SK-N-SH (cell line): Measurements from ENCODE around the gene PEDS1. TPM values are rescaled to one million over a fixed set of nuclear protein-coding genes. Genes with fewer than 3 reads are reported as not detected.
A peak's percentile ranks its signal among the peaks of the same experiment; 100 is the strongest.

ENCODE experiments used
- CTCF ChIA-PET: fragments of 300-600, 350-600 bp; formaldehyde crosslinking; extraction: SDS; loops from one replicate; lab custom pipeline; 2021; lab: Yijun Ruan, JAX
- POLR2A ChIA-PET: fragments of 350-600 bp; sonication (Branson Sonifier 250); formaldehyde crosslinking; extraction: SDS; loops from one replicate; lab custom pipeline; 2020; ENCODE audit warnings: antibody characterized with exemption, inconsistent platforms; lab: Yijun Ruan, JAX
- DNase-seq: peaks from one replicate; pipeline ENCODE4 v3.0.0; 2012
- H2AFZ ChIP-seq: fragments of 200-600 bp; sonication (generic); 2 replicates; pipeline ENCODE4 v1.8.1; 2016; ENCODE audit warnings: antibody characterized with exemption, mild to moderate bottlenecking, low read depth
- H3F3A ChIP-seq: fragments of 200-600 bp; sonication (generic); replicated peaks from 2 replicates; pipeline ENCODE3; 2016; ENCODE audit warnings: antibody characterized with exemption, mild to moderate bottlenecking; ENCODE audit not compliant: insufficient read depth
- H3K27ac ChIP-seq, 2 experiments: fragments of 200-500 bp in 1 of 2; fragments of 200-600 bp in 1 of 2; sonication (Bioruptor generic) in 1 of 2; sonication (generic), shearing (Covaris generic) in 1 of 2; 2 replicates each; pipeline versions ENCODE4 v1.5.1 to v1.6.1; 2014 to 2016; ENCODE audit warnings: low read depth in 2 of 2, inconsistent platforms in 1 of 2, low read length in 1 of 2, mild to moderate bottlenecking in 1 of 2, mixed read lengths in 1 of 2
- H3K27me3 ChIP-seq: fragments of 200-600 bp; sonication (generic), shearing (Covaris generic); 2 replicates; pipeline ENCODE4 v1.6.1; 2016; ENCODE audit warnings: mixed run types; ENCODE audit not compliant: insufficient read depth
- H3K36me3 ChIP-seq, 2 experiments: fragments of 200-500 bp in 1 of 2; fragments of 200-600 bp in 1 of 2; sonication (Bioruptor generic) in 1 of 2; sonication (generic) in 1 of 2; replicated peaks in 1 of 2; 2 replicates each; pipeline versions ENCODE3 to v1.5.1; 2014 to 2016; ENCODE audit warnings: low read length in 1 of 2, mild to moderate bottlenecking in 1 of 2; ENCODE audit not compliant: insufficient read depth in 2 of 2, control insufficient read depth in 1 of 2
- H3K4me1 ChIP-seq, 2 experiments: fragments of 200-500 bp in 1 of 2; fragments of 200-600 bp in 1 of 2; sonication (Bioruptor generic) in 1 of 2; sonication (generic), shearing (Covaris generic) in 1 of 2; 2 replicates each; pipeline versions ENCODE4 v1.5.1 to v1.6.1; 2014 to 2016; ENCODE audit warnings: low read depth in 1 of 2, low read length in 1 of 2, mixed run types in 1 of 2; ENCODE audit not compliant: insufficient read depth in 2 of 2, control insufficient read depth in 1 of 2
- H3K4me2 ChIP-seq: fragments of 200-600 bp; sonication (generic), shearing (Covaris generic); 2 replicates; pipeline ENCODE4 v1.6.1; 2017; ENCODE audit warnings: mixed run types
- H3K4me3 ChIP-seq, 2 experiments: fragments of 200-500 bp in 1 of 2; fragments of 200-600 bp in 1 of 2; sonication (Bioruptor generic) in 1 of 2; sonication (generic), shearing (Covaris generic) in 1 of 2; 2 replicates each; pipeline versions ENCODE4 v1.5.1 to v1.8.1; 2014 to 2016; ENCODE audit warnings: low read depth in 2 of 2, inconsistent platforms in 1 of 2, low read length in 1 of 2, mild to moderate bottlenecking in 1 of 2, mixed read lengths in 1 of 2, moderate library complexity in 1 of 2
- H3K79me2 ChIP-seq: fragments of 200-600 bp; sonication (generic); 2 replicates; pipeline ENCODE4 v1.8.1; 2017; ENCODE audit warnings: mild to moderate bottlenecking; ENCODE audit not compliant: insufficient read depth
- H3K9ac ChIP-seq: fragments of 200-600 bp; sonication (generic); 2 replicates; pipeline ENCODE4 v1.6.1; 2017; ENCODE audit warnings: mixed run types
- H3K9me2 ChIP-seq: fragments of 200-600 bp; sonication (generic); 2 replicates; pipeline ENCODE4 v1.6.1; 2017; ENCODE audit warnings: mixed run types
- H3K9me3 ChIP-seq: fragments of 200-600 bp; sonication (generic); 2 replicates; pipeline ENCODE4 v1.6.1; 2017; ENCODE audit warnings: mixed run types, mild to moderate bottlenecking, moderate library complexity
- H4K20me1 ChIP-seq: fragments of 200-600 bp; sonication (generic); 2 replicates; pipeline ENCODE4 v1.6.1; 2017; ENCODE audit warnings: mild to moderate bottlenecking, mixed run types; ENCODE audit not compliant: insufficient read depth
- EZH2phosphoT487 ChIP-seq: fragments of 200-600 bp; sonication (generic); IDR thresholded peaks from 2 replicates; pipeline ENCODE4 v1.6.1; 2017; ENCODE audit warnings: low read depth, mixed run types, mild to moderate bottlenecking, antibody characterized with exemption, moderate library complexity, borderline replicate concordance
- FOSL2 ChIP-seq: IDR thresholded peaks from 2 replicates; pipeline ENCODE4 v1.4.0; 2012; ENCODE audit warnings: low read depth, mild to moderate bottlenecking, moderate library complexity, borderline replicate concordance
- FOXJ3 ChIP-seq: sonication (generic); formaldehyde crosslinking; IDR thresholded peaks from 2 replicates; pipeline ENCODE4 v1.5.1; 2020; ENCODE audit warnings: mild to moderate bottlenecking, missing genetic modification reagents
- FOXM1 ChIP-seq: IDR thresholded peaks from 2 replicates; pipeline ENCODE4 v1.4.0; 2012; ENCODE audit warnings: low read depth, mild to moderate bottlenecking
- IRF3 ChIP-seq: fragments of 150-350 bp; IDR thresholded peaks from 2 replicates; pipeline ENCODE4 v1.6.1; 2016; ENCODE audit warnings: mild to moderate bottlenecking, low read depth, low read length
- MAX ChIP-seq: IDR thresholded peaks from 2 replicates; pipeline ENCODE4 v1.4.0; 2012; ENCODE audit warnings: low read depth
- MXI1 ChIP-seq: IDR thresholded peaks from 2 replicates; pipeline ENCODE4 v1.6.1; 2012; ENCODE audit warnings: mild to moderate bottlenecking, low read depth, low read length, improper control_type of control experiment
- NFIC ChIP-seq: IDR thresholded peaks from 2 replicates; pipeline ENCODE4 v1.4.0; 2012; ENCODE audit warnings: borderline replicate concordance
- NRF1 ChIP-seq: IDR thresholded peaks from 2 replicates; pipeline ENCODE4 v1.6.1; 2012; ENCODE audit warnings: low read depth, mild to moderate bottlenecking, low read length
- POLR2AphosphoS5 ChIP-seq: IDR thresholded peaks from 2 replicates; pipeline ENCODE4 v1.6.1; 2012; ENCODE audit warnings: low read depth, low read length
- RAD21 ChIP-seq: IDR thresholded peaks from 2 replicates; pipeline ENCODE4 v1.6.1; 2012; ENCODE audit warnings: mild to moderate bottlenecking, low read length
- RCOR1 ChIP-seq: fragments of 150-350 bp; IDR thresholded peaks from 2 replicates; pipeline ENCODE4 v1.6.1; 2017; ENCODE audit warnings: antibody characterized with exemption, low read length
- RFX5 ChIP-seq: IDR thresholded peaks from 2 replicates; pipeline ENCODE4 v1.6.1; 2012; ENCODE audit warnings: mild to moderate bottlenecking, improper control_type of control experiment, low read length
- SIN3A ChIP-seq: IDR thresholded peaks from 2 replicates; pipeline ENCODE4 v1.6.1; 2012; ENCODE audit warnings: low read depth, mild to moderate bottlenecking, low read length, moderate library complexity, borderline replicate concordance
- SMC3 ChIP-seq: IDR thresholded peaks from 2 replicates; pipeline ENCODE4 v1.6.1; 2012; ENCODE audit warnings: low read depth, low read length, improper control_type of control experiment
- TAF1 ChIP-seq: IDR thresholded peaks from 2 replicates; pipeline ENCODE4 v1.6.1; 2012; ENCODE audit warnings: low read depth, mild to moderate bottlenecking, low read length, moderate library complexity, borderline replicate concordance
- TEAD4 ChIP-seq: IDR thresholded peaks from 2 replicates; pipeline ENCODE4 v1.4.0; 2012; ENCODE audit warnings: mild to moderate bottlenecking, borderline replicate concordance; ENCODE audit not compliant: insufficient read depth
- YY1 ChIP-seq: IDR thresholded peaks from 2 replicates; pipeline ENCODE4 v1.4.0; 2012; ENCODE audit warnings: low read depth, mild to moderate bottlenecking
- WGBS: methylation state at CpG from one replicate; pipeline ENCODE4 v1.1.6; 2017; ENCODE audit warnings: low lambda C conversion rate; 5-methylcytosine and 5-hydroxymethylcytosine counted together
- polyA plus RNA-seq, 3 experiments: library from polyadenylated mRNA; depleted of rRNA; stranded (reverse); fragments of >200 nt; gene quantifications; 2 replicates each; pipeline ENCODE4 v1.2.3, GENCODE V29; 2012
- TF ChIP-seq, protein P1 (sequence below): IDR thresholded peaks from 2 replicates; pipeline ENCODE4 v1.4.0; 2012; ENCODE audit warnings: low read depth, borderline replicate concordance
- TF ChIP-seq, protein P2 (sequence below): fragments of 200-600 bp; sonication (generic); IDR thresholded peaks from 2 replicates; pipeline ENCODE4 v1.6.1; 2017; ENCODE audit warnings: antibody characterized with exemption, mild to moderate bottlenecking, moderate library complexity
- TF ChIP-seq, protein P3 (sequence below): IDR thresholded peaks from 2 replicates; pipeline ENCODE4 v1.6.1; 2012; ENCODE audit warnings: mild to moderate bottlenecking, low read depth, low read length, moderate library complexity

The PEDS1 gene
- polyA plus RNA-seq, 1 of the 3 experiments (the other 2 are of a cell fraction): 18.3 TPM

GRCh38 chr20:50191065-50191543 lies 37.6 kb upstream of the PEDS1 start (continued):
- TF ChIP-seq, protein P1, sequence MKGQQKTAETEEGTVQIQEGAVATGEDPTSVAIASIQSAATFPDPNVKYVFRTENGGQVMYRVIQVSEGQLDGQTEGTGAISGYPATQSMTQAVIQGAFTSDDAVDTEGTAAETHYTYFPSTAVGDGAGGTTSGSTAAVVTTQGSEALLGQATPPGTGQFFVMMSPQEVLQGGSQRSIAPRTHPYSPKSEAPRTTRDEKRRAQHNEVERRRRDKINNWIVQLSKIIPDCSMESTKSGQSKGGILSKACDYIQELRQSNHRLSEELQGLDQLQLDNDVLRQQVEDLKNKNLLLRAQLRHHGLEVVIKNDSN: no peak
- TF ChIP-seq NFIC: no peak
- TF ChIP-seq FOXJ3: no peak
- TF ChIP-seq TEAD4: no peak
- TF ChIP-seq YY1: no peak

DNA sequence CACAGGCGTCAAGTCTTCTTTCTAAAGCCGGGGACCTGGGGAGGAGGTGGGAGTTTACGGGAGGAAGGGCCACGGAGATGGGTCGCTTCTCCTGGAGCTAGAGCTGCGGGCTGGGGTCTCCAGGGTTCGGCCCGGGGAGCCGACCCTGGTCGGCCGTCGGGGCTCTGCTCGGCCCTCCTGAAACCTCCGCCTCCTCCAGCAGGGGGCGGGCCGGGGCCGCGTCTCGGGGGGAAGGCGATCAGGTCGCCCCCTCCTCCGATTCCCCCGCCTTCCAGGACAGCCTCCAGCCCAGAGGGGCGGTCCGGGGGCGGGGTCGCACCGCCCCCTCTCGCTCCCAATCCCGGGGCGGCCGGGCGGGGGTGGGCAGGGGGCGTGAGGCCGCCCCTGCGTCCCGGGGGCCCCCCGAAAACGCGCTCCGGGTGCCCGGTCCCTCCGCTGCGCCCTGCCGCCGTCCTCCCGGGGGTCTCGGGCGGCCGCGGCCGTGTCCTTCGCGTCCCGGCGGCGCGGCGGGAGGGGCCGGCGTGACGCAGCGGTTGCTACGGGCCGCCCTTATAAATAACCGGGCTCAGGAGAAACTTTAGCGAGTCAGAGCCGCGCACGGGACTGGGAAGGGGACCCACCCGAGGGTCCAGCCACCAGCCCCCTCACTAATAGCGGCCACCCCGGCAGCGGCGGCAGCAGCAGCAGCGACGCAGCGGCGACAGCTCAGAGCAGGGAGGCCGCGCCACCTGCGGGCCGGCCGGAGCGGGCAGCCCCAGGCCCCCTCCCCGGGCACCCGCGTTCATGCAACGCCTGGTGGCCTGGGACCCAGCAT lies 36.9 kb upstream of the PEDS1 start, which contains the start of gene CEBPB:
Gene CEBPB (plus strand): TSS at position 580 of the 814 bp plus-strand sequence. CDS start 204 bp downstream, at position 784.
- 0% methylated on average over 3 of the region's 89 CpGs for WGBS
- Histone ChIP-seq H3K4me3 (peak within 1 kb of the TSS; percentile 73 to 74), H3K36me3 (peaks cover 0 to 7% of the 10 kb centered on the region in 2 experiments), H3K9me3 (no peaks in the 10 kb centered on the region), H3F3A (peaks cover 8% of the 10 kb centered on the region), H3K9me2 (no peaks in the 10 kb centered on the region), H3K9ac (peak within 1 kb of the TSS; percentile 94), H2AFZ (peak within 1 kb of the TSS; percentile 72; the same call in 1 of the 2 replicates), H3K27ac (peak within 1 kb of the TSS; percentile 77 to 93), H3K27me3 (no peaks in the 10 kb centered on the region), H4K20me1 (peaks cover 30% of the 10 kb centered on the region), H3K79me2 (peaks cover 37% of the 10 kb centered on the region), H3K4me2 (peak within 1 kb of the TSS; percentile 92), H3K4me1 (peaks cover 4 to 19% of the 10 kb centered on the region in 2 experiments; a peak in 3 of 4 replicates)
- DNase-seq: peak; percentile 100
- POLR2A ChIA-PET: interaction anchor here (0.7 to 1.0 kb wide), 2 partner anchors 37 to 382 kb away, joined by 3 read pairs; no protein-coding TSS in a partner anchor
- CTCF ChIA-PET: interaction anchor here (0.6 to 15.3 kb wide), 21 partner anchors 10 to 396 kb away, joined by 3 to 281 read pairs (median 3); no protein-coding TSS in a partner anchor
- TF ChIP-seq, protein P2, sequence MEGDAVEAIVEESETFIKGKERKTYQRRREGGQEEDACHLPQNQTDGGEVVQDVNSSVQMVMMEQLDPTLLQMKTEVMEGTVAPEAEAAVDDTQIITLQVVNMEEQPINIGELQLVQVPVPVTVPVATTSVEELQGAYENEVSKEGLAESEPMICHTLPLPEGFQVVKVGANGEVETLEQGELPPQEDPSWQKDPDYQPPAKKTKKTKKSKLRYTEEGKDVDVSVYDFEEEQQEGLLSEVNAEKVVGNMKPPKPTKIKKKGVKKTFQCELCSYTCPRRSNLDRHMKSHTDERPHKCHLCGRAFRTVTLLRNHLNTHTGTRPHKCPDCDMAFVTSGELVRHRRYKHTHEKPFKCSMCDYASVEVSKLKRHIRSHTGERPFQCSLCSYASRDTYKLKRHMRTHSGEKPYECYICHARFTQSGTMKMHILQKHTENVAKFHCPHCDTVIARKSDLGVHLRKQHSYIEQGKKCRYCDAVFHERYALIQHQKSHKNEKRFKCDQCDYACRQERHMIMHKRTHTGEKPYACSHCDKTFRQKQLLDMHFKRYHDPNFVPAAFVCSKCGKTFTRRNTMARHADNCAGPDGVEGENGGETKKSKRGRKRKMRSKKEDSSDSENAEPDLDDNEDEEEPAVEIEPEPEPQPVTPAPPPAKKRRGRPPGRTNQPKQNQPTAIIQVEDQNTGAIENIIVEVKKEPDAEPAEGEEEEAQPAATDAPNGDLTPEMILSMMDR: peak; percentile 68
- TF ChIP-seq RCOR1 (no peak), SMC3 (peak; percentile 90), IRF3 (no peak), FOXM1 (no peak), MAX (0 out of 2 replicates have a peak, but pooled peaks have one; percentile 7), RAD21 (peak; percentile 88), FOSL2 (no peak), FOXJ3 (no peak), EZH2phosphoT487 (no peak), RFX5 (peak; percentile 94), NRF1 (0 out of 2 replicates have a peak, but pooled peaks have one; percentile 9), MXI1 (0 out of 2 replicates have a peak, but pooled peaks have one; percentile 13), POLR2AphosphoS5 (peak; percentile 97), TAF1 (peak; percentile 71; the same call in 1 of the 2 replicates), SIN3A (peak; percentile 51; the same call in 1 of the 2 replicates)
- TF ChIP-seq, protein P3, sequence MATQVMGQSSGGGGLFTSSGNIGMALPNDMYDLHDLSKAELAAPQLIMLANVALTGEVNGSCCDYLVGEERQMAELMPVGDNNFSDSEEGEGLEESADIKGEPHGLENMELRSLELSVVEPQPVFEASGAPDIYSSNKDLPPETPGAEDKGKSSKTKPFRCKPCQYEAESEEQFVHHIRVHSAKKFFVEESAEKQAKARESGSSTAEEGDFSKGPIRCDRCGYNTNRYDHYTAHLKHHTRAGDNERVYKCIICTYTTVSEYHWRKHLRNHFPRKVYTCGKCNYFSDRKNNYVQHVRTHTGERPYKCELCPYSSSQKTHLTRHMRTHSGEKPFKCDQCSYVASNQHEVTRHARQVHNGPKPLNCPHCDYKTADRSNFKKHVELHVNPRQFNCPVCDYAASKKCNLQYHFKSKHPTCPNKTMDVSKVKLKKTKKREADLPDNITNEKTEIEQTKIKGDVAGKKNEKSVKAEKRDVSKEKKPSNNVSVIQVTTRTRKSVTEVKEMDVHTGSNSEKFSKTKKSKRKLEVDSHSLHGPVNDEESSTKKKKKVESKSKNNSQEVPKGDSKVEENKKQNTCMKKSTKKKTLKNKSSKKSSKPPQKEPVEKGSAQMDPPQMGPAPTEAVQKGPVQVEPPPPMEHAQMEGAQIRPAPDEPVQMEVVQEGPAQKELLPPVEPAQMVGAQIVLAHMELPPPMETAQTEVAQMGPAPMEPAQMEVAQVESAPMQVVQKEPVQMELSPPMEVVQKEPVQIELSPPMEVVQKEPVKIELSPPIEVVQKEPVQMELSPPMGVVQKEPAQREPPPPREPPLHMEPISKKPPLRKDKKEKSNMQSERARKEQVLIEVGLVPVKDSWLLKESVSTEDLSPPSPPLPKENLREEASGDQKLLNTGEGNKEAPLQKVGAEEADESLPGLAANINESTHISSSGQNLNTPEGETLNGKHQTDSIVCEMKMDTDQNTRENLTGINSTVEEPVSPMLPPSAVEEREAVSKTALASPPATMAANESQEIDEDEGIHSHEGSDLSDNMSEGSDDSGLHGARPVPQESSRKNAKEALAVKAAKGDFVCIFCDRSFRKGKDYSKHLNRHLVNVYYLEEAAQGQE: no peak
